ENCODE measurements around the gene DLG2.

GRCh38 chr11:84825106-84825660 lies 802.0 kb downstream of the DLG2 start:
- no peak for TF ChIP-seq EP300 (IDR thresholded peaks at IDR 0.05; ENCODE audit: borderline replicate concordance)
- TF ChIP-seq CEBPB (IDR thresholded peaks at IDR 0.05): no peak
- TF ChIP-seq TAF1 (IDR thresholded peaks at IDR 0.05; ENCODE audit: low read depth): no peak
- no peak for TF ChIP-seq MAX (IDR thresholded peaks at IDR 0.05)
- TF ChIP-seq YY1 (IDR thresholded peaks at IDR 0.05; ENCODE audit: low read depth): no peak
- no peak for TF ChIP-seq TCF12 (IDR thresholded peaks at IDR 0.05; ENCODE audit: low read depth)
- no peak for TF ChIP-seq FOXM1 (IDR thresholded peaks at IDR 0.05; ENCODE audit: borderline replicate concordance, low read depth)
- TF ChIP-seq EGR1 (IDR thresholded peaks at IDR 0.05): no peak
- no peak for TF ChIP-seq RAD21 (IDR thresholded peaks at IDR 0.05; ENCODE audit: low read depth)
- no peak for TF ChIP-seq NFIC (IDR thresholded peaks at IDR 0.05)
- no peak for TF ChIP-seq CREB1 (IDR thresholded peaks at IDR 0.05; ENCODE audit: low read depth)
